NCI-H345 (cell line): ENCODE measurements around the gene NDEL1.
"Not testable (repeated sequence)": the region's sequence is repeated elsewhere in the genome, so short reads cannot be mapped to it uniquely, and the experiment has no call there.

Source experiments
- DNase-seq: peaks from one replicate; lab custom pipeline; 2025; lab: John Stamatoyannopoulos, UW

NDEL1 gene

GRCh38 chr17:8435245-8436168 is at the start of gene NDEL1:
Gene NDEL1 (plus strand): TSS chr17:8435884. CDS start chr17:8444272, 8,388 bp downstream.
- DNase-seq, result peak; percentile 95

GRCh38 chr17:8386841-8387240 is 48.8 kb upstream of the NDEL1 start:
- no peak for DNase-seq

GRCh38 chr17:8387914-8388651 is 47.6 kb upstream of the NDEL1 start:
- DNase-seq, result no peak

- DNase-seq, result no peak
Observed at GRCh38 chr17:8391711-8392110, 44.0 kb upstream of the NDEL1 start.

- DNase-seq, result peak; percentile 5
Observed at GRCh38 chr17:8392274-8392673, 43.4 kb upstream of the NDEL1 start.

- no peak for DNase-seq
Observed at GRCh38 chr17:8392674-8393469, 42.8 kb upstream of the NDEL1 start.

GRCh38 chr17:8393470-8394231 is 42.0 kb upstream of the NDEL1 start:
- no peak for DNase-seq

GRCh38 chr17:8394497-8394896 is 41.2 kb upstream of the NDEL1 start:
- DNase-seq, result not testable (repeated sequence)

GRCh38 chr17:8397636-8398035 is 38.0 kb upstream of the NDEL1 start, which contains the start of gene RNF222:
Gene RNF222 (minus strand): TSS chr17:8397827. CDS start chr17:8393461, 4,366 bp downstream.
- no peak for DNase-seq

GRCh38 chr17:8398980-8399379 is 36.7 kb upstream of the NDEL1 start:
- no peak for DNase-seq

- DNase-seq, result no peak
Observed at GRCh38 chr17:8401107-8401506, 34.6 kb upstream of the NDEL1 start.

- DNase-seq, result no peak
Observed at GRCh38 chr17:8402921-8403536, 32.7 kb upstream of the NDEL1 start.

GRCh38 chr17:8405499-8406016 is 30.1 kb upstream of the NDEL1 start:
- no peak for DNase-seq

GRCh38 chr17:8406174-8406573 is 29.5 kb upstream of the NDEL1 start:
- no peak for DNase-seq

GRCh38 chr17:8408371-8408770 is 27.3 kb upstream of the NDEL1 start:
- no peak for DNase-seq

GRCh38 chr17:8409966-8410882 is 25.5 kb upstream of the NDEL1 start:
- DNase-seq, result peak; percentile 80

- no peak for DNase-seq
Observed at GRCh38 chr17:8410883-8411238, 24.8 kb upstream of the NDEL1 start.

- DNase-seq, result no peak
Observed at GRCh38 chr17:8412089-8412488, 23.6 kb upstream of the NDEL1 start.

GRCh38 chr17:8413328-8413727 is 22.4 kb upstream of the NDEL1 start:
- no peak for DNase-seq

GRCh38 chr17:8413938-8414337 is 21.7 kb upstream of the NDEL1 start:
- no peak for DNase-seq
